ENCODE measurements around the gene NCBP2L. TPM values are rescaled to one million over a fixed set of nuclear protein-coding genes. Genes with fewer than 3 reads are reported as not detected.

The NCBP2L gene
- total and polyA plus RNA-seq, 2 of the 8 experiments (the other 6 are each of a cell fraction or from before 2014, with no cell fraction given) = not detected

DNA sequence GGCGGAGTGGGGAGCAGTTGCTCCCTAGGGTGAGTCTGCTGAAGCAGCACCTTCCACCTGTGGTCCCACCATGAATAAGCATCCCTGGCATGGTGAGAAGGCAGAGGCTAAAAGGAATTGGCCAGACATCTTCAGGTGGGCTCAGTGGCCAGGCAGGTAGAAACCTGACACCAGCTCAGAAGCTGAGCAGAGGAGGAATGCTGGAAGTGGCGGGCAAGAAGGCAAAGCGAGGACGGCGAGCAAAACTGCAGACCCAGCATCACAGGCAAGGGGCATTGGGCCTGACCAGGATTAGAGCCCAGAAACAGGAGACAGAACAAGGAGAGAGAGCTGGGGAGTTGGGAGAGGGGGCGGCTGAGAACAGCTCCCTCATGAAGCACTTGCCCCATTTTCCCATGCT is 27.3 kb upstream of the NCBP2L start:
- Histone ChIP-seq H3K9me3 (ENCODE audit: insufficient read depth in 2 of 2, low read depth in 1 of 2, low read length in 1 of 2) (no peaks in the 10 kb centered on the region), H3K4me1 (replicated peaks in 1 of 4; ENCODE audit: control insufficient read depth in 3 of 4, insufficient read depth in 4 of 4, low read length in 3 of 4) (peaks cover 0 to 9% (median 2%) of the 10 kb centered on the region in 4 experiments; a peak in 4 of 7 replicates), H3K4ac (replicated peaks; ENCODE audit: insufficient read length, low read depth, low read length) (no peak overlapping the region), H3K23me2 (ENCODE audit: low read depth, low read length) (no peaks in the 10 kb centered on the region), H3K9ac (replicated peaks in 1 of 4; ENCODE audit: extremely low read depth in 1 of 4, low read depth in 3 of 4, low read length in 3 of 4) (no peak overlapping the region), H3K4me3 (ENCODE audit: extremely low read depth in 1 of 4, insufficient read depth in 2 of 4, low read depth in 3 of 4, low read length in 4 of 4) (no peak overlapping the region), H2BK12ac (ENCODE audit: low read depth, low read length) (0 out of 2 replicates have a peak overlapping the region, but pooled peaks have one; percentile 39), H2AFZ (ENCODE audit: low read length) (no peak overlapping the region), H2BK20ac (ENCODE audit: low read length) (no peak overlapping the region), H3K36me3 (ENCODE audit: control insufficient read depth in 2 of 4, insufficient read depth in 4 of 4, low read length in 3 of 4) (no peaks in the 10 kb centered on the region), H4K91ac (replicated peaks; ENCODE audit: insufficient read length, low read length) (no peak overlapping the region), H4K5ac (ENCODE audit: insufficient read length, low read depth, low read length) (no peak overlapping the region), H3K23ac (ENCODE audit: insufficient read length) (no peak overlapping the region), H2AK5ac (ENCODE audit: low read depth, low read length) (no peak overlapping the region), H2BK5ac (ENCODE audit: low read depth, low read length) (0 out of 2 replicates have a peak overlapping the region, but pooled peaks have one; percentile 24), H2BK15ac (ENCODE audit: low read length) (no peak overlapping the region), H3K18ac (ENCODE audit: extremely low read depth, low read length) (no peak overlapping the region; the same call in 1 of the 2 replicates), H3K79me1 (ENCODE audit: low read depth, low read length) (no peaks in the 10 kb centered on the region), H4K8ac (ENCODE audit: extremely low read depth, insufficient read depth, low read length) (no peak overlapping the region), H3K27ac (ENCODE audit: low read depth, low read length) (no peak overlapping the region), H3K4me2 (ENCODE audit: insufficient read depth in 1 of 2, low read depth in 2 of 2, low read length in 2 of 2) (peak overlapping the region; percentile 1 to 28; a peak in 1 of 4 replicates), H3K14ac (ENCODE audit: insufficient read length) (no peak overlapping the region), H3K27me3 (replicated peaks in 1 of 4; ENCODE audit: control insufficient read depth in 3 of 4, extremely low read depth in 1 of 4, insufficient read depth in 3 of 4, low read length in 3 of 4) (no peaks in the 10 kb centered on the region; a peak in 1 of 7 replicates), H4K20me1 (replicated peaks in 1 of 2; ENCODE audit: control insufficient read depth in 1 of 2, insufficient read depth in 2 of 2, low read length in 2 of 2) (no peaks in the 10 kb centered on the region), H3K56ac (replicated peaks; ENCODE audit: insufficient read length, low read depth, low read length) (no peak overlapping the region), H2BK120ac (replicated peaks; ENCODE audit: low read depth, low read length) (no peak overlapping the region), H3K79me2 (ENCODE audit: control insufficient read depth in 1 of 2, insufficient read depth in 2 of 2, low read length in 2 of 2) (no peaks in the 10 kb centered on the region)
- no peak for TF ChIP-seq SIRT6 (IDR thresholded peaks at IDR 0.05; ENCODE audit: low read length)
- TF ChIP-seq BCL11A (IDR thresholded peaks at IDR 0.05; ENCODE audit: low read depth in 2 of 2, low read length in 2 of 2) = no peak
- no peak for TF ChIP-seq PHF8 (conservative IDR thresholded peaks at IDR 0.05; ENCODE audit: low read depth, low read length)
- TF ChIP-seq BRCA1 (IDR thresholded peaks at IDR 0.05; ENCODE audit: low read depth, low read length) = no peak
- no peak for TF ChIP-seq CHD1 (IDR thresholded peaks at IDR 0.05; ENCODE audit: low read depth, low read length)
- TF ChIP-seq RFX5 (IDR thresholded peaks at IDR 0.05; ENCODE audit: borderline replicate concordance, low read depth, low read length) = no peak
- TF ChIP-seq BACH1 (IDR thresholded peaks at IDR 0.05; ENCODE audit: low read length) = no peak
- no peak for TF ChIP-seq GABPA (IDR thresholded peaks at IDR 0.05; ENCODE audit: borderline replicate concordance, insufficient read depth, low read length)
- TF ChIP-seq, protein P1, sequence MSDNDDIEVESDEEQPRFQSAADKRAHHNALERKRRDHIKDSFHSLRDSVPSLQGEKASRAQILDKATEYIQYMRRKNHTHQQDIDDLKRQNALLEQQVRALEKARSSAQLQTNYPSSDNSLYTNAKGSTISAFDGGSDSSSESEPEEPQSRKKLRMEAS (IDR thresholded peaks at IDR 0.05) = no peak
- TF ChIP-seq RBBP5 (IDR thresholded peaks at IDR 0.05; ENCODE audit: borderline replicate concordance, low read depth, low read length) = no peak
- no peak for TF ChIP-seq KDM5A (IDR thresholded peaks at IDR 0.05; ENCODE audit: low read length)
- no peak for TF ChIP-seq POU5F1 (IDR thresholded peaks at IDR 0.05; ENCODE audit: low read depth, low read length)
- TF ChIP-seq CBX8 (IDR thresholded peaks at IDR 0.05; ENCODE audit: borderline replicate concordance, low read depth, low read length) = no peak
- POLR2A ChIA-PET (ENCODE audit: partially characterized antibody) = interaction anchor here (0.6 to 1.6 kb wide), 5 partner anchors 17 to 33 kb away, joined by 3 to 4 read pairs (median 4); partner anchors contain the start of gene TSC22D3
- WGBS, 2 experiments (ENCODE audit: extremely low coverage in 1 of 2, insufficient coverage in 1 of 2, insufficient read length in 1 of 2, insufficient replicate concordance in 2 of 2, low coverage in 1 of 2, low lambda C conversion rate in 2 of 2, missing lambda C conversion rate in 1 of 2) = 29% methylated on average over 4 of the region's 6 CpGs; no CpG with 5 or more reads in 1 of the 2 experiments
- DNase-seq (ENCODE audit: low read depth in 1 of 2, low spot score in 2 of 2) = no peak
- CTCF ChIA-PET (ENCODE audit: partially characterized antibody) = interaction anchor here (0.6 to 4.2 kb wide), 10 partner anchors 10 to 96 kb away, joined by 3 to 21 read pairs (median 6); partner anchors contain the start of genes NCBP2L and TSC22D3
- peak; percentile 74 for FAIRE-seq
